ELF-1 (cell line): ENCODE data around the gene GCM1.

Source experiments
- DNase-seq: peaks from one replicate; pipeline ENCODE4 v3.0.0-alpha.2; 2016; ENCODE audit warnings: low read depth, low spot score

Gene GCM1

DNA sequence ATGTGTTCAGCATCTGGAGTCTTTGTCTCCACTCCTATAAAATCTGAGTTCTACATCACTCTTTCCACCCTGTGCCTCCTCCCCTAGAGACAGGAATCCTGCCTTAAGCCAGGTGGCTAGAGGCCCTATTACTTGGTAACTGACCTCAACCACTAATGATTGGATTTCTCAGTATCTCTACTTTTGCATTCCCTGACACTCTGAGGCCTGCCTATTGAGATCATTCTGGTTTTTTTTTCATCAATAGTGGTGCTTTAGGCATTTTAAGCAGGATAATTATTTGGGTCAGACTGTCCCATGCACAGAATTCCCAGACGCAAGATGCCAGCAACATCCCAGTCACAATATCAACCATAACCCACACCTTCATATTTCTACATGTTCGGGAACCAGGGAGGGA lies 3.9 kb upstream of the GCM1 start:
- no peak for DNase-seq

DNA sequence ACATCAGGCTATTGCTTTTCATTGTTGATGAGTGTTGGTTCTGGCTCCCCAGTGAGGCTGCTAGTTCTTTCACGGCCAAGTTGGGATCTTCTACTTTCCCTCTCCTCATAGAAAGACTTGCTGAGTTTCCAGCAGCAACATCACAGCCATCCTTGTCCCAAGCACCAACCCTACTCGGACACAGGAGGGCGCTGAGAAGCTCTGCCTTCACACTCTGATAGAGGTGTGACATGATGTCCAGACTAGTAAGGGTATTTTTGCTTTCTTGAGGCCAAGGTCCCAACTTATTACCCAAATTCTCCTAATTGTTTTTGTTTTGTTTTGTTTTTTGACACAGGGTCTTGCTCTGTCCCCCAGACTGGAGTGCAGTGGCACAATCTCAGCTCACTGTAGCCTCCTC lies 3.0 kb upstream of the GCM1 start:
- peak; percentile 60 for DNase-seq

DNA sequence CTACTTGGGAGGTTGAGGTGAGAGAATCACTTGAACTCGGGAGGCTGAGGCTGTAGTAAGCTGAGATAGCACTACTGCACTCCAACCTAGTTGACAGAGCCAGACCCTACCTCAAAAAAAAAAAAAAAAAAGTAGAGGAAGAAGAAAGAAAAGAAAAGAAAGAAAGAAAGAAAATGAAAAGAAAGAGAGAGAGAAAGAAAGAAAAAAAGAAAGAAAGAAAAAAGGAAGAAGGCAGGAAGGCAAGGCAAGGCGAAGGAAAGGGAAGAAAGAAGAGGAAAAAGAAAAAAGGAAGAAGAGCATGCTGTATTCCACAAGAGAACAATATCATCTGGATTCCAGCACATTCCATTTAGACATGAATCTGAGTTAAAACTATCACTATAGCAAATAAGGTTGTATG lies 3.8 kb downstream of the GCM1 start:
- DNase-seq = no peak

DNA sequence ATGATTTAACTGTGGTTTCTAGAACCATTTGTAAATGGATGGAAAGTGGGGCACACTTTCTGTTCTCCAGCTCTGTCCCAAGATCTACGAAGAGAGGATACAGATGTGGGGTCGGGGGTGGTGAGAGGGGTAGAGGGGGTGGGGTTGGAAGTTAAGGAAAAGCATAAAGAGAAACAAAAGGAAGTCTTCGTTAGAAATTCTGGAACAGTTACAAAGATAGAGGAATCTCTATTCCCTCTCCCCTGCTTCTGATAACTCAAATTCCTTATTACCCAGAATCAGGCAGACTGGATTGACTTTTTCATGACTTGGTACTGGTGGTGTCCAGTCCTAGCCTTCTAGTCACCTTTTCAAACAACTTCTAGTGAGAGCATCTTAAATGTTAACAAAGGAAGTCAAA lies 4.9 kb downstream of the GCM1 start:
- no peak for DNase-seq

DNA sequence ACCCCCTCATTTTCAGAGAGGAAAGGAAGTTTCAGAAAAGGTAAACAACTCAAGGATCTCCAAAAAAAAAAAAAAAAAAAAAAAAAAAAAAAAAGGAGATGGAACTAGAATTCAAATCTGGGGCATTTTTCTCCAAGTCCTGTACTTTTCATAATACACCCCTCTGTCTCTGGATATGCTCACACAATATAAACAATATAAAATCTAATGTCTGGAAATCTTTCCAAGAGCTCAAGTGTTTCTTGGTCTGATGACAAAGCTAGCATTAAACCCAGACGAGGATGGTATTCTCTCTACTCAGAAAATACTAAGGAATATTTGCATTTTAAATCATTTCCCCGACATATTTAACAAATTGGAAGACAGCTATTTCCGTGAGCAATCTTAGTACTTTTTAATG lies 5.8 kb downstream of the GCM1 start:
- DNase-seq = no peak

DNA sequence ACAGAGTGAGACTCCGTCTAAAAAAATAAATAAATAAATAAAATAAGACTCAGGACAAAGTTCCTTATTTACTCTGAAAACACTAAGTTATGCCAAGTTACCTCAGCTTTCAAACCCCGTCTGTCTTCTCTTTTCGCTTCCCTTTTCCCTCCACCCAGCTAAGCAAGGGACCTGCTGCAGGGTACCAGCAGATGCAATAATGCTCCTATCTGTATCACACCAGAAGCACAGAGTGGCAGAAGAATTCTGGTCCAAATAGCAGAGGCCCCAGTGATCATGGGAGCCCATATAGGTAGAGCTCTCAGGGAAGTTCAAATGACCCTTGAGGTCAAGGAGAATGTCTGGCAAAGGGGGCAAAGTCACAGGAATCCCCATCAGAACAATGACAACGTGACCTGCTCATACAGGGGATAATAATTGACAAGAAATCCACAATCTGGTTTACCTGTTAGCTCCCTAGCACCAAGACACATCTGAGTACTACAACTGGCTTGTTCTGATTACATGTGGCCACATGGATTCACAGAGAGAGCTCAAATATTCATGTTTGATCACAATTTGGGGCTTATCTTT lies 8.7 kb downstream of the GCM1 start:
- no peak for DNase-seq

DNA sequence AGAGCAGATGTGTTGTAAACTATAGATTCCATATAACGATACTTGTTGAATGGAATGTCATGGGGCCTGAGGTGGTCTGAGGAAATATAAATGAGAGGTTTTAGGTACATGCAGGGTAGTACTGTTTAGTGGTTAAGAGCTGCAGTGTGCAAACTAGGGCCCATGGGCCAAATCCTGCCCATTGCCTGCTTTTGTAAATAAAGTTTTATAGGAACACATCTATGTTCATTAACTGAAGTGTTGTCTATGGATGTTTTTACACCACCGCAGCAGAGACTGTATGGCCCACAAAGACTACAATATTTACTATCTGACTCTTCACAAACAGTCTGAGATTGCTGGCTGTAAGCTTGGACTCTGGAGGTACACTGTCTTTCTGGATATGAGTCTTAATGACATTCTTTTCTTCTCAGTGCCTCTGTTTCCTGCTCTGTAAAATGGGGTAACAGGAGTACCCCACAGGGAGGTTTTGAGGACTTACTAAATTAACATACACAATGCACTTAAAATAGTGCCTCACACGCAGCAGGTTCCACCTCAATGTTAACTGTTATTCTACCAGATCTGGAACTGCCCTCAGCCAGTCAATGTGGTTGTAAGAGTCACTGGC lies 12.5 kb downstream of the GCM1 start:
- no peak for DNase-seq

DNA sequence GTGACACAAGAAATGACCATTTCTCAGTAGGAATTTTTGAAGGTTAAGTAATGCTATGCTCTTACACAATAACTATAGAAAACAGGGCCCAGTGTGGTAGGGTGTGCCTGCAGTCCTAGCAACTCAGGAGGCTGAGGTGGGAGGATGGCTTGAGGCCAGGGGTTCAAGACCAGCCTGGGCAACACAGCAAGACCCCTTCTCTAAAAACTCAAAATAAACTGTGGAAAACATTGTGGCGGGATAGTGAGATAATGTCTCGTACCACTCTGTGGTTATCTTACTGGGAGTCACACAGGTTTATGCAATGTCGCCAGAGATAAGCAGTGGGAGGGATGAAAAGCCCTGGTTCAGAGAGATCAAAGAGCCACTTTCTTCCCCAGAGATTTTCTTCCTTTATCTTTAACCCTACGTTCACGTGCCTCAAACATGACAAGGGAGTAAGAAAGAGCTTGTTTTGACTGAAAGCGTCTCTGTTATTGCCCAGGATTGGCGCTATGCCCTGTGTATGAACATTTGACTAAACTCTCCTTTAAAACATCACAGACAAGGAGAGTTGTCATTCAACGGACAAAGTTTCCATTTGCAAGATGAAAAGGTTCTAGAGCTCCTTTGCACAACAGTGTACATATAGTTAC lies 13.9 kb downstream of the GCM1 start:
- DNase-seq = no peak

DNA sequence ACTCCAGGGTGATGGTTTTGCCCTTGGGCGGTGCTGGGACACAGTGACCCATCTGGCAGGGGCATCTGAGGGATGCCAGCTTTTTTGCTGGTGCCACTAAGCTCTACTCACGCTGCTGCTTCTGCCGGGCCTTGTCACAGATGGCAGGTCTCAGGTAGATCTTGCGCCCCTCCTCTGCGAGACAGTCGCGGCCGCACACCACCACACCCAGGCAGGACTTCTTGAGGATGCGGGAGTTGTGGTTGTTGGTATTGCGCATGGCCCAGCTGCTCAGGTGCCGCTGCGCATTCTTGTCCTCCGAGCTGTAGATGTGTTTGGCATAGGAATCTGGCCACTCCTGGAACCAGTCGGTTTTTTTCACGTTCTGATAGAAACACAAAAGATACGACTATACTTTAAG lies 14.7 kb downstream of the GCM1 start:
- DNase-seq = no peak

DNA sequence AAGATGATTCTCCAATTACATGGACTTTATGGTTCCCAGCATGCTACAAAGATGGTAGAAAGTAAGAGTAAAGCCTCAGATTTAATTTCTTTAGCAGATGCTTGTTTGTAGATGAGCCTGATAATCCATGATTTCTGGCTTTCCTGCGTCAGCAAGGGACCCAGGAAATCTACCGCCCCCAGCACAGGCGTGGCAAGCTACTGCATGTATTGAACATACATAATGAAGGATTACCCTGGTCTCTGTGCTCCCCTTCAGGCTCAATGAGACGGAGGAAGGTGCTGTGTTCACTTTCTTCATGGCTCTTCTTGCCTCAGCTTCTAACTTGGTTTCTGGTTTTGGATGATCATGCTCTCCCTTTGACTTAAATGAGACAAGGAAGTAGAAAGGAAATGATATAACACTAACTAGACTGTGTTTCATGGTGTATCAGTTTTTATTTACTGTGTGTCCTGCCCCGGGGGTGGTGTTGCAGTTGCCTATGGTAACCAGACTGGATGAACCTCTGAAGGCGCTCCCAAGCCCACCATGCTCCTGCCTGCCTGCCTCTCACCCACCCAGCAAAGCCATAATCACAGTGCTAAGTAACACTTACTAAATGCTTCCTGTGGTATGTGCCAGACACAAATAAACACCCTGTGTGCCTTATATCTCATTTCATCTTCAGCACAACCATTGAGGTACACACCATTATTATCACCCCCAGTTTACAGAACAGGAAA lies 17.9 kb downstream of the GCM1 start:
- no peak for DNase-seq

DNA sequence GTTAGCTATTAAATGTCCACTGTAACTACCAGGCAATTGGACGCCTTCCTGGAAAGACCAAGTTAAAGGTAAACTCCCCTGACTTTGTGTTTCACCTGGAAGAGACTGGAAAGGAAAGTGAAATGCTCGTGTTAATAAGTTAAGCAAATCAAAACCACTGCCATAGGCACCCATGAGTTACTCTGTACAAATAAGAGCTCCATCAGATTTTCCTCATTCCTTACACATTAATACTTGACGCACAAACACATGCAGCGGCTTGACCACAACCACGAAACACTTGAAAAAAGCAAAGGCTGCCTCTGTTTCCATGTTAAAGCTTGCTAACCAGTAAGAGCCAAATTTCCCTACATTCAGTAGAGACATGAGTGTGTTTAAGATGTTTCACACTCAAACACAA lies 19.8 kb downstream of the GCM1 start:
- DNase-seq = no peak

DNA sequence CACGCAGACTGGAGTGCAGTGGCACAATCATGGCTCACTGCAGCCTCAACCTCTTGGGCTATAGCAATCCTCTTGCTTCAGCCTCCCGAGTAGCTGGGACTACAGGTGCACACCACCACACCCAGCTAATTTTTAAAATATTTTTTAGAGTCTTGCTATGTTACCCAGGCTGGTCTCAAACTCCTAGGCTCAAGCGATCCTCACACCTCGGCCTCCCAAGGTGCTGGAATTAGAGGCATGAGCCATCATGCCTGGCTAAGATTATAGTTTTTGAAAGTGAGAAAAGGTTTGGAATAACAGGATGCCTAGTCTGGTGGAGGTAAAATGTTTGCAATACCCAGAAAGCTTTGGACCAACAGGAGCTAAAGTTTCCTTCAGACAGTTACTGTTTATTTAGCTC lies 23.4 kb downstream of the GCM1 start:
- no peak for DNase-seq

DNA sequence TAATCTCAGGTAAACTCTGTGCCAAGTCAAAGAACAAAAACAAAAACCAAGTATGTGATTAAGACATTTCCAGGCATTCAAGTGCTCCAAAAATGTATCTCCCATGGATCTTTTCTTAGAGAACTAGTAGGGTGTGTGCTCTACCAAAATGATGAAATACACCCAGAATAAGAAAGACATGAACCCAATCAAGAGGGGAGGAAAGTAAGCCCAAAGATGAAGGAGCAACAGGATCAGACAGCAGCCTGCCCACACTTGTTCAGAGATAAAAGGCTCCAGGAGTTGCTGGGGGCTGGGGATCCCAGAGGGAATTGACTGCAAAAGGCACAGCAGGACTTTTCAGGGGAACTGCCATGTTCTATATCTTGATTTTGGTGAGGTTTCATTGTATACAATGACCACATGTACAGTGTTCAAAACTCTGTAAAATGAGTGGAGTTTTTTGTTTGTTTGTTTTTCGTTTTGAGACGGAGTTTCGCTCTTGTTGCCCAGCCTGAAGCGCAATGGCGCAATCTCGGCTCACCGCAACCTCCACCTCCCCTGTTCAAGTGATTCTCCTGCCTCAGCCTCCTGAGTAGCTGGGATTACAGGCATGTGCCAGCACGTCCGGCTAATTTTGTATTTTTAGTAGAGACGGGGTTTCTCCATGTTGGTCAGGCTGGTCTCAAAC lies 24.4 kb downstream of the GCM1 start:
- DNase-seq = no peak

DNA sequence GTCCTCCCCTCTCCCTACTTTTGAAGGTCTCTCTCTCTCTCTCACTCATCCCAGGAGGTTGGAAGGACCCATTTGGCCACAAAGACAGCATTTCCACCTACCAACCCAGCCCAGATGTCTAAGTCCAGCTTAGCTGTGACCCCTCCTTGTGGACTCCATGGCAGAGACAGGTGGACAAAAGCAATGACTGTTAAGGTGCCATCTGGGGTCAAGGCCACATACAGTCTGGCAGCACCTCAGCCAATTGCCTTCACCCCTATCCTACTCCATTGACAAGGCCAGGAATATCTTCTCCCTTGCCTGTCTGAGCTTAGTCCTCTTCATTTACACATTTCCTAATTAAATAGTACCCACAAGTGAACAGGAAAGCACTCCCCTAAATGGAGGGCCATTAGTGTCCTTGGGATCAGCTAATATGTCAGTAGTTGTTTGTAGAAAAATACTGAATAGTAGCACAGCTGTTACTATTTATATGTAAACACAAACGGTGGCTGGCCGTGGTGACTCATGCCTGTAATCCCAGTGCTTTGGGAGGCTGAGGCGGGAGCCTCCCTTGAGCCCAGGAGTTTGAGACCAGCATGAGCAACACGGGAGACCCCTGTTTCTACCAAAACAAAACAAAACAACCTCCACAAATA lies 28.8 kb downstream of the GCM1 start:
- DNase-seq = peak; percentile 76

DNA sequence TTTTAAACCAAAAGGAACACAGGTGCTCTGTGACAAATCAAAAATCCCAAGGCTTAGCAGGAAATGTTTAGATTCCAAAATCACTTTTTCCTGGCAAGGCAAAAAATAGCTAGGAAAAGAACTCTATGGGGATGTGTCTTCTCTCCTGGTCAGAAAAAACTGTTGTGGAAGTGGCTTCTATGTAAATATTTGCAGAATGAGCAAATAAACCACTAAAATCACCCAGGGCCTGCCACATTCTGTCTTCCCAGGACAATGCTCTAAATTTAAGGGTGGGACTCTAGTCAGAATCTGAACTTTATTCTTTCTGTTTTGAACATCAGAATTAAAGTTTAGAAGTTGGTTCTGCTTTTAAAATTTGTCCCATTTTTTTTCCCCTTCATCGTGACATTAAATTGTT lies 29.3 kb downstream of the GCM1 start:
- no peak for DNase-seq

DNA sequence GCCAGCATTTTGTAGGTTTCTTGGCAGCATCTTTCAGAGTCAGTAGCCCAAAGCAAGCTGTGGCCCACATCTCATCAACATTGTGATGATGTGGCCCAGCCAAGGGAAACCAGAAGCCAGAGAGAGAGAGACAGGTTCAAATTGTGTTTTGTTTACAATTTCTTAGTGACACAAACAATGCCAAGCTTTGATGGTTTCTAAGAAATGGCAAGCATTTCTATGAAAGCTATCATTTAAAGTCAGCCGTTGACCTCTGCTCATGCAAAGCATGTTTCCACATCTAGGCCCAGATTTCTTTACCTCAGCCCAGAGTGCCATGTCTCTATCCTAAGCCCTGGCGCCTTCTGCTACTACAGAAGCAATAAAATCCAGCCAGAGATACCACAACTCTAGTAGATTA lies 32.9 kb downstream of the GCM1 start:
- DNase-seq = no peak

DNA sequence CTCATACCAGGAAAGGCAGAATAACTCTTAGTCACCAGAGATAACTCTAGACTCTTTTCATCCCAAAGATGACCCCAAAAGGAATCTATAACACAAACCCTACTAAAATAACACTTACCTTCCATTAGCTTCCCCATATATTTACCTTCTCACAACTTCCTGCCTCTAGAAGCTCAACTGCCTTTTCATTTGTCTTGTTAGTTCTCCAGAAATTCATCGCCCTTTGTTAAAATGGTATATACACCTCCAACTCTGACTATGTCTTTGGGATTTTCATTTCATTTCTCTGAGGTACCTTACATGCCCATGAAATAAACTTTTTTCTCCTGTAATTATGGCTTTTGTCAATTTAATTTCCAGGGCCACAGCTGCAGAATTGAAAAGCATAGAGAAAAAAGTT lies 33.5 kb downstream of the GCM1 start:
- DNase-seq = no peak

DNA sequence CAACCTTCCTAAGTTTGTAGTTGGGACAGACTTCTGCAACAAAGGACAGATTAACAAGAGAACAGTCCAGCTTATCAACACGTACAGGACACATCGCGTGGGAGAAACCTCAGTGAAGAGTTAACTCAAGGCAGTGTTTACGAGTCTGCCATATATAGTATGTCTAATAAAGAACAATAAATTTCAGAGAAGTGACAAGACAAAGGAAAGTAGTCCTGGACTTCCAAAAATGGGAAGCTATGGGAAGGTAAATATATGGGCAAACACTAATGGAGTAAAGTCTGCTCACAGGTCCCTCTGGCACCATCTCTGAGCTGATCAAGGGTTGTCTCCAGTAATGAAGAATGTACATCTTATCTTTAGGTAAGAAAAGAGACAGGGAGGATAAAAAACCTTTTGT lies 34.9 kb downstream of the GCM1 start:
- DNase-seq = no peak

DNA sequence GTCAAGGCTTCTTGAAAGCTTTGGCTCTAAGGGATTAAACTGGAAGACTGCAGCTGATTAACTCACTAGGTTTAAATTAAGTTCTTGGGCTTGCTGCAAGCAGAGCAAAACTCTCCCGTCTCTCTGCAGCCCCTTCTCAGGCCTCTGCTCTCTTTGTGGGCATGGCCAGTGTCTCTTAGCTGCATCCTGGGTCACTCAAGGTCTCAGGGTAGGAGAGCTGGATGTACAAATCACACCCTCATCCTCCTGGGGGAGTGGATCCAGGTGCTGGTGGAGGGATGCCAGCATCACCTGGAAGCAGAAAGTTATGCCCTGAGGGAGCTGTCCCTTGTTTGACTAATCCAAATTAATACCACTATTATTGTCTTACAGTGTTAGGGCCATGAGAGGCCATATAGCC lies 35.8 kb downstream of the GCM1 start:
- no peak for DNase-seq

DNA sequence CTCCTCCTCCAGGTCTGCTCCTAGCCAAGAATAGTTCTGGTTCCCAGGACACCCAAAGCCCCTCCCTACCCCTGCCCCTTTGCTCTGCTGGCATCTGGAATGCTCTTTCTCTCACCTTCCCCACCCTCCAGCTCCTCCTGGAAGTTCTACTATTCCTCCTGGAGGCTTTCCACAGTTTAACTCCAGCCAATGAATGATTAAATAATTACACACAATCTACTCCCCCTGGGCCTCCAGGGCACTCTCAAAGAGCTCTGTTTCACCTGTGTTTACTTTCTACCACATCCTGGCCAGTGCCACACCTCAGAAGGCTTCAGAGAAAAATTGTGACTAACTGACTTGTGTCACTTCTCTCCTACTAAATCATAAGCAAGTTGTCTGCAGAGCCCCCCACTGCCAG lies 36.2 kb downstream of the GCM1 start:
- peak; percentile 52 for DNase-seq

DNA sequence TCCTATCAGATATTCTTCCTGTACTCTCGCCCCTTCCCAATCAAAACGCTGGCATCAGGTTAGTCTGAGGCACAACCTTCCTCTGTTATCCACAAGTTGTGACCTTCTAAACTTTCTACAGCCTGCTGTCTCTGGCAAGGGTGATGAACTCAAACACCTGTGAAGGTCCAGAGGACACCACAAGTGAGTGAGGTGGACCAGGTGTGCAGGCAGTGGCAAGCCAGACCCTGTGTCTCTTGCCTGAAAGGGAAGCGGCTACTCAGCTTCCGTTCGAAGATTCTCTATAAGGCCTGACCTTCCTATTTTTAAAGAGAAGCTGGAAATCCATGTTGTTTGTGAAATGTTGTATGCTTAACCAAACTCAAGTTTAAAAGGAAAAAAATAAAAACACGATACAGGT lies 36.8 kb downstream of the GCM1 start:
- no peak for DNase-seq

DNA sequence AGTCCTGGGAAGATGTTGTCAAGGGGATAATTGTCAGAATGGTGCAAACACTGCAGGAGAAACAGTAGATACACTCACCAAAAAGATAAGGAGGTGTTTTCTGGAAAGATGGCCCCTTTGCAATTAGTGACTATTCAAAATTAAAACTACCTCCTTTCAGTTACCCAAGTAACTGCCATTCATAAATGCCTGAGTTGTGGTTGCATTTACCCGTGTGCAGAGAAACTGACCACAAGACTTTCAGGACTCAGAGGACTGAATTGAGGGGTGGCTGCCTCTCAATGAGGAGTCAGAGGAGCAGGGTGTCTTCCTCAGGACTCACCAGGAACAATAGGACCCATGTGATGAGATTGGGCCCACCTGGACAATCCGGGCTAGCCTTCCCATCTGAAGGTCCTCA lies 39.0 kb downstream of the GCM1 start:
- no peak for DNase-seq
